Measurements from ENCODE around the gene MINK1. TPM values are rescaled to one million over a fixed set of nuclear protein-coding genes. Genes with fewer than 3 reads are reported as not detected.

The MINK1 gene
- total and polyA plus RNA-seq, 2 of the 8 experiments (the other 6 are each of a cell fraction or from before 2014, with no cell fraction given), result 26.9 to 77.7 TPM

GRCh38 chr17:4822835-4823234, 10.3 kb upstream of the MINK1 start:
- 85% methylated on average over 3 of the region's 3 CpGs; no CpG with 5 or more reads in 1 of the 2 experiments for WGBS, 2 experiments (ENCODE audit: extremely low coverage in 1 of 2, insufficient coverage in 1 of 2, insufficient read length in 1 of 2, insufficient replicate concordance in 2 of 2, low coverage in 1 of 2, low lambda C conversion rate in 2 of 2, missing lambda C conversion rate in 1 of 2)

More at GRCh38 chr17:4822835-4823234, 10.3 kb upstream of the MINK1 start:
- H3K27me3 ChIP-seq (replicated peaks in 1 of 4; ENCODE audit: control insufficient read depth in 3 of 4, extremely low read depth in 1 of 4, insufficient read depth in 3 of 4, low read length in 3 of 4), result no peaks in the 10 kb centered on the region
- no peak overlapping the region for H4K5ac ChIP-seq (ENCODE audit: insufficient read length, low read depth, low read length)
- FAIRE-seq (no peak), DNase-seq (ENCODE audit: low read depth in 1 of 2, low spot score in 2 of 2) (no peak)
- no peak overlapping the region for H2BK5ac ChIP-seq (ENCODE audit: low read depth, low read length)
- no peak overlapping the region for H3K18ac ChIP-seq (ENCODE audit: extremely low read depth, low read length)
- H3K4me2 ChIP-seq (ENCODE audit: insufficient read depth in 1 of 2, low read depth in 2 of 2, low read length in 2 of 2), result no peak overlapping the region
- H3K4me3 ChIP-seq (ENCODE audit: extremely low read depth in 1 of 4, insufficient read depth in 2 of 4, low read depth in 3 of 4, low read length in 4 of 4), result no peak overlapping the region
- no peaks in the 10 kb centered on the region for H3K23me2 ChIP-seq (ENCODE audit: low read depth, low read length)
- H4K91ac ChIP-seq (replicated peaks; ENCODE audit: insufficient read length, low read length), result no peak overlapping the region
- no peak overlapping the region for H2AFZ ChIP-seq (ENCODE audit: low read length)
- TF ChIP-seq POLR2AphosphoS5 (IDR thresholded peaks at IDR 0.05; ENCODE audit: low read depth, low read length) (no peak), TEAD4 (IDR thresholded peaks at IDR 0.05; ENCODE audit: low read depth, low read length) (no peak), CBX8 (IDR thresholded peaks at IDR 0.05; ENCODE audit: borderline replicate concordance, low read depth, low read length) (no peak), SP4 (IDR thresholded peaks at IDR 0.05; ENCODE audit: low read length) (no peak), FOSL1 (IDR thresholded peaks at IDR 0.05; ENCODE audit: insufficient read depth, low read depth, low read length) (no peak), EGR1 (IDR thresholded peaks at IDR 0.05; ENCODE audit: borderline replicate concordance, low read depth, low read length) (no peak), E2F6 (IDR thresholded peaks at IDR 0.05) (no peak)
- no peak overlapping the region for H2BK12ac ChIP-seq (ENCODE audit: low read depth, low read length)
- H3K36me3 ChIP-seq (ENCODE audit: control insufficient read depth in 2 of 4, insufficient read depth in 4 of 4, low read length in 3 of 4), result peaks cover 0 to 3% (median 1%) of the 10 kb centered on the region in 4 experiments; a peak in 4 of 8 replicates
- H3K14ac ChIP-seq (ENCODE audit: insufficient read length), result no peak overlapping the region
- H2BK120ac ChIP-seq (replicated peaks; ENCODE audit: low read depth, low read length), result no peak overlapping the region
- ChIA-PET CTCF (ENCODE audit: partially characterized antibody) (interaction anchor here (1.1 to 2.5 kb wide), 8 partner anchors 15 to 133 kb away, joined by 3 to 10 read pairs (median 4); no protein-coding TSS in a partner anchor), POLR2A (ENCODE audit: partially characterized antibody) (interaction anchor here (0.6 to 2.7 kb wide), 6 partner anchors 10 to 265 kb away, joined by 3 to 14 read pairs (median 3); partner anchors contain the start of genes MINK1 and PLD2)
- no peak overlapping the region for H3K56ac ChIP-seq (replicated peaks; ENCODE audit: insufficient read length, low read depth, low read length)
- H3K4me1 ChIP-seq (replicated peaks in 1 of 4; ENCODE audit: control insufficient read depth in 3 of 4, insufficient read depth in 4 of 4, low read length in 3 of 4), result no peaks in the 10 kb centered on the region
- no peaks in the 10 kb centered on the region for H3K9me3 ChIP-seq (ENCODE audit: insufficient read depth in 2 of 2, low read depth in 1 of 2, low read length in 1 of 2)
- no peak overlapping the region for H2BK15ac ChIP-seq (ENCODE audit: low read length)
- no peak overlapping the region for H2AK5ac ChIP-seq (ENCODE audit: low read depth, low read length)
- no peak overlapping the region for H3K9ac ChIP-seq (replicated peaks in 1 of 4; ENCODE audit: extremely low read depth in 1 of 4, low read depth in 3 of 4, low read length in 3 of 4)
- H3K79me1 ChIP-seq (ENCODE audit: low read depth, low read length), result no peaks in the 10 kb centered on the region; the same call in 1 of the 2 replicates
- H3K4ac ChIP-seq (replicated peaks; ENCODE audit: insufficient read length, low read depth, low read length), result no peak overlapping the region
- H4K20me1 ChIP-seq (replicated peaks in 1 of 2; ENCODE audit: control insufficient read depth in 1 of 2, insufficient read depth in 2 of 2, low read length in 2 of 2), result peaks cover 3% of the 10 kb centered on the region in 2 experiments
- no peak overlapping the region for H3K23ac ChIP-seq (ENCODE audit: insufficient read length)
- no peak overlapping the region for H4K8ac ChIP-seq (ENCODE audit: extremely low read depth, insufficient read depth, low read length)
- no peak overlapping the region for H2BK20ac ChIP-seq (ENCODE audit: low read length)
- no peaks in the 10 kb centered on the region for H3K79me2 ChIP-seq (ENCODE audit: control insufficient read depth in 1 of 2, insufficient read depth in 2 of 2, low read length in 2 of 2)
- H3K27ac ChIP-seq (ENCODE audit: low read depth, low read length), result no peak overlapping the region
